HepG2 (cell line): Measurements from ENCODE around the gene TMIGD2. TPM values are rescaled to one million over a fixed set of nuclear protein-coding genes. Genes with fewer than 3 reads are reported as not detected.

Source experiments
- ATAC-seq: fragments of 200-7000 bp; cut with Tn5 transposase; 3 replicates; pipeline ENCODE4 v1.9.1; 2020; ENCODE audit warnings: mild to moderate bottlenecking, moderate library complexity
- BruUV-seq: library from RNA; stranded (reverse); fragments of 400-500 nt; replicated peaks from 2 replicates; lab custom pipeline; 2021; lab: Mats Ljungman, UMichigan
- CTCF ChIA-PET: fragments of 300-600 bp; formaldehyde crosslinking; extraction: SDS; loops from one replicate; lab custom pipeline; 2021; ENCODE audit warnings: low total read pairs, inconsistent platforms, low intra/inter-chr PET ratio; lab: Yijun Ruan, JAX
- POLR2A ChIA-PET: fragments of 350-600 bp; sonication (Branson Sonifier 250); formaldehyde crosslinking; loops from one replicate; lab custom pipeline; 2020; ENCODE audit warnings: antibody characterized with exemption, inconsistent platforms; lab: Yijun Ruan, JAX
- DNase-seq: peaks from one replicate; pipeline ENCODE4 v3.0.0-alpha.2; 2015; ENCODE audit warnings: low spot score
- FAIRE-seq: peaks from 3 replicates; lab custom pipeline; 2011; peaks lifted over from hg19 to GRCh38; lab: Jason Lieb, UNC
- H2AFZ ChIP-seq: one replicate; pipeline ENCODE4 v1.6.1; 2011; ENCODE audit warnings: low read length, inconsistent platforms
- H3K27ac ChIP-seq: fragments of 300-600 bp; 3 replicates; pipeline ENCODE4 v1.8.0; 2011; ENCODE audit warnings: mixed run types, mild to moderate bottlenecking, mixed read lengths, low read length, inconsistent platforms; ENCODE audit not compliant: insufficient read depth; ENCODE audit errors: extremely low read length
- H3K27me3 ChIP-seq, 2 experiments: fragments of 200-600 bp in 1 of 2; 2 replicates in 1 of 2; 3 replicates in 1 of 2; pipeline versions ENCODE4 v1.6.0 to v1.8.0; 2011; ENCODE audit warnings: low read length in 2 of 2, mild to moderate bottlenecking in 2 of 2, moderate library complexity in 2 of 2, inconsistent platforms in 1 of 2; ENCODE audit not compliant: insufficient read depth in 2 of 2, control insufficient read depth in 1 of 2
- H3K36me3 ChIP-seq, 2 experiments: fragments of 200-600 bp in 1 of 2; replicated peaks in 1 of 2; 2 replicates in 1 of 2; 3 replicates in 1 of 2; pipeline versions ENCODE4 v1.5.1 to v1.8.0; 2011; ENCODE audit warnings: low read length in 2 of 2, inconsistent platforms in 1 of 2; ENCODE audit not compliant: insufficient read depth in 2 of 2, control insufficient read depth in 1 of 2
- H3K4me1 ChIP-seq: 2 replicates; pipeline ENCODE4 v1.5.1; 2012; ENCODE audit warnings: low read length, inconsistent platforms; ENCODE audit not compliant: insufficient read depth
- H3K4me2 ChIP-seq: 2 replicates; pipeline ENCODE4 v1.6.0; 2011; ENCODE audit warnings: low read depth, low read length, inconsistent platforms
- H3K4me3 ChIP-seq, 3 experiments: fragments of 200-600 bp in 1 of 3; sonication (generic), shearing (Covaris generic) in 1 of 3; replicated peaks in 1 of 3; 2 replicates each; pipeline ENCODE4 v1.5.1; 2011 to 2016; ENCODE audit warnings: low read length in 3 of 3, inconsistent platforms in 2 of 3, low read depth in 2 of 3, mild to moderate bottlenecking in 2 of 3, control low read depth in 1 of 3, mixed read lengths in 1 of 3; ENCODE audit not compliant: insufficient read depth in 1 of 3
- H3K79me2 ChIP-seq: one replicate; pipeline ENCODE4 v1.6.1; 2011; ENCODE audit warnings: low read length, inconsistent platforms; ENCODE audit not compliant: insufficient read depth
- H3K9ac ChIP-seq: 2 replicates; pipeline ENCODE4 v1.6.0; 2011; ENCODE audit warnings: mild to moderate bottlenecking, low read depth, low read length, inconsistent platforms; ENCODE audit not compliant: insufficient read depth
- H3K9me3 ChIP-seq: 2 replicates; pipeline ENCODE4 v1.5.1; 2012; ENCODE audit warnings: mild to moderate bottlenecking, low read length
- H4K20me1 ChIP-seq: 2 replicates; pipeline ENCODE4 v1.6.0; 2011; ENCODE audit warnings: inconsistent platforms, mild to moderate bottlenecking, low read length, moderate library complexity; ENCODE audit not compliant: insufficient read depth
- AFF4 ChIP-seq: sonication (generic); formaldehyde crosslinking; IDR thresholded peaks from 2 replicates; pipeline ENCODE4 v1.4.0; 2020; ENCODE audit warnings: missing genetic modification reagents
- ATM ChIP-seq: fragments of 450-650 bp; IDR thresholded peaks from 2 replicates; pipeline ENCODE4 v1.7.1; 2017; ENCODE audit warnings: mild to moderate bottlenecking, borderline replicate concordance
- CREBL2 ChIP-seq: sonication (generic); formaldehyde crosslinking; IDR thresholded peaks from 2 replicates; pipeline ENCODE4 v1.8.1; 2023; ENCODE audit warnings: missing genetic modification reagents, mild to moderate bottlenecking, borderline replicate concordance
- DBP ChIP-seq: sonication (generic); formaldehyde crosslinking; IDR thresholded peaks from 2 replicates; pipeline ENCODE4 v1.4.0; 2020; ENCODE audit warnings: missing genetic modification reagents; ENCODE audit errors: not compliant biosample characterization
- KLF15 ChIP-seq: sonication (generic); formaldehyde crosslinking; IDR thresholded peaks from 2 replicates; pipeline ENCODE4 v1.8.1; 2023; ENCODE audit warnings: borderline replicate concordance, mild to moderate bottlenecking, inconsistent platforms, missing genetic modification reagents, mixed read lengths
- MIER3 ChIP-seq: IDR thresholded peaks from 2 replicates; pipeline ENCODE4 v1.6.1; 2016; ENCODE audit warnings: missing compliant biosample characterization, borderline replicate concordance
- NFYC ChIP-seq: IDR thresholded peaks from 2 replicates; pipeline ENCODE4 v1.6.1; 2016; ENCODE audit warnings: missing genetic modification reagents, missing compliant biosample characterization
- NR2F1 ChIP-seq, 2 experiments: fragments of 450-650 bp in 1 of 2; formaldehyde crosslinking in 1 of 2; IDR thresholded peaks; 2 replicates each; pipeline versions ENCODE4 v1.5.0 to v1.6.1; 2016 to 2020; ENCODE audit warnings: mild to moderate bottlenecking in 1 of 2, missing compliant biosample characterization in 1 of 2, missing genetic modification reagents in 1 of 2, moderate library complexity in 1 of 2
- PCBP1 ChIP-seq: fragments of 200-400 bp; formaldehyde crosslinking; IDR thresholded peaks from 2 replicates; pipeline ENCODE4 v1.6.1; 2017; ENCODE audit warnings: mild to moderate bottlenecking, low read depth, low read length, borderline replicate concordance
- SALL2 ChIP-seq: sonication (generic); formaldehyde crosslinking; IDR thresholded peaks from 2 replicates; pipeline ENCODE4 v1.8.1; 2023; ENCODE audit warnings: mild to moderate bottlenecking, missing genetic modification reagents, inconsistent platforms
- SCMH1 ChIP-seq: sonication (generic); formaldehyde crosslinking; IDR thresholded peaks from 2 replicates; pipeline ENCODE4 v1.9.0; 2021; ENCODE audit warnings: missing genetic modification reagents, mild to moderate bottlenecking, borderline replicate concordance
- UBTF ChIP-seq: sonication (generic); formaldehyde crosslinking; IDR thresholded peaks from 2 replicates; pipeline ENCODE4 v1.4.0; 2020; ENCODE audit warnings: mild to moderate bottlenecking, missing genetic modification reagents
- WIZ ChIP-seq: sonication (generic); formaldehyde crosslinking; IDR thresholded peaks from 2 replicates; pipeline ENCODE4 v1.5.1; 2020; ENCODE audit warnings: mild to moderate bottlenecking, missing genetic modification reagents
- ZBTB21 ChIP-seq: sonication (generic); formaldehyde crosslinking; IDR thresholded peaks from 2 replicates; pipeline ENCODE4 v1.4.0; 2020; ENCODE audit warnings: missing genetic modification reagents
- ZMYM3 ChIP-seq: sonication (generic); formaldehyde crosslinking; IDR thresholded peaks from 2 replicates; pipeline ENCODE4 v1.5.1; 2020; ENCODE audit warnings: mild to moderate bottlenecking, missing genetic modification reagents
- ZNF225 ChIP-seq: sonication (generic); formaldehyde crosslinking; IDR thresholded peaks from 2 replicates; pipeline ENCODE4 v1.4.0; 2020; ENCODE audit warnings: mild to moderate bottlenecking, missing genetic modification reagents
- ZNF691 ChIP-seq: sonication (generic); formaldehyde crosslinking; IDR thresholded peaks from 2 replicates; pipeline ENCODE4 v1.4.0; 2020; ENCODE audit warnings: missing genetic modification reagents, low read depth, mild to moderate bottlenecking, borderline replicate concordance
- WGBS: methylation state at CpG from one replicate; pipeline ENCODE4 v1.1.6; 2017; ENCODE audit warnings: low lambda C conversion rate; 5-methylcytosine and 5-hydroxymethylcytosine counted together
- in situ Hi-C: cut with HindIII; loops from 2 replicates; pipeline ENCODE4 v1.10.0; 2017; ENCODE audit warnings: low pct_unique_long_range_greater_than_20kb; ENCODE audit not compliant: extremely low pct_ligation_motif_present
- intact Hi-C: fragments of 100-400 bp; cut with micrococcal nuclease; formaldehyde crosslinking; loops from one replicate; pipeline ENCODE4 v1.10.0; 2022; ENCODE audit not compliant: unreplicated experiment
- polyA plus RNA-seq, 8 experiments: library from polyadenylated mRNA; depleted of rRNA in 3 of 8; stranded (reverse) in 7 of 8; unstranded in 1 of 8; fragments of >200 nt; fragmentation: Illumina TruSeq in 4 of 8; extraction: Trizol in 4 of 8; gene quantifications; 2 replicates each; pipeline versions ENCODE4 v1.2.1 to v1.2.3, GENCODE V29; 2011 to 2016; ENCODE audit warnings: low read depth in 4 of 8, missing spikeins in 1 of 8, mixed read lengths in 1 of 8; ENCODE audit not compliant: insufficient read depth in 1 of 8
- total RNA-seq, 5 experiments: library from RNA; depleted of rRNA; stranded (reverse); fragments of >200 nt; fragmentation: Illumina TruSeq; extraction: Trizol; gene quantifications; 2 replicates each; pipeline ENCODE4 v1.2.3, GENCODE V29; 2016; ENCODE audit warnings: low read depth in 1 of 5

TMIGD2 gene
- total and polyA plus RNA-seq, 2 of the 13 experiments (the other 11 are each of a cell fraction or from before 2014, with no cell fraction given) = 0.11 to 1.0 TPM

- Histone ChIP-seq H3K4me3 (no peak overlapping the region), H3K9me3 (no peaks in the 10 kb centered on the region), H3K79me2 (peaks cover 3% of the 10 kb centered on the region), H3K27ac (no peak overlapping the region), H3K36me3 (0 out of 5 replicates have a peak, but pooled peaks cover 0 to 2% of the 10 kb centered on the region in 2 experiments), H3K4me2 (no peak overlapping the region), H3K9ac (no peak overlapping the region), H4K20me1 (no peaks in the 10 kb centered on the region), H3K27me3 (no peaks in the 10 kb centered on the region; a peak in 1 of 5 replicates), H2AFZ (no peak overlapping the region), H3K4me1 (peaks cover 20% of the 10 kb centered on the region)
- CTCF ChIA-PET = no interaction called here
- WGBS = 95% methylated on average over 6 of the region's 6 CpGs
- BruUV-seq = no TSS peak
- POLR2A ChIA-PET = interaction anchor here (1.5 kb wide), 1 partner anchor 37 kb away, joined by 4 read pairs; no protein-coding TSS in a partner anchor
- TF ChIP-seq NR2F1 (CRISPR knock-in tag; IDR thresholded peaks at IDR 0.05) = no peak
- TF ChIP-seq AFF4 (CRISPR knock-in tag) = no peak
- no peak for TF ChIP-seq CREBL2 (CRISPR knock-in tag)
- no peak for TF ChIP-seq ZNF225 (CRISPR knock-in tag)
- no peak for TF ChIP-seq NFYC
- TF ChIP-seq SALL2 (CRISPR knock-in tag) = no peak
- no peak for TF ChIP-seq KLF15
- no peak for TF ChIP-seq SCMH1 (CRISPR knock-in tag)
- TF ChIP-seq ZBTB21 = no peak
- TF ChIP-seq ATM = no peak
- TF ChIP-seq WIZ (CRISPR knock-in tag) = no peak
- no peak for TF ChIP-seq UBTF (CRISPR knock-in tag)
- TF ChIP-seq ZNF691 = no peak
- no peak for TF ChIP-seq DBP (CRISPR knock-in tag)
- TF ChIP-seq ZMYM3 (CRISPR knock-in tag) = no peak
- TF ChIP-seq MIER3 (CRISPR knock-in tag) = no peak
- no peak for TF ChIP-seq PCBP1
- in situ Hi-C loops (no loop called here), intact Hi-C loops (no loop called here)
- FAIRE-seq = no peak
- no peak for DNase-seq
- ATAC-seq = no peak
These were observed 45.3 kb upstream of the TMIGD2 start for GRCh38 chr19:4347521-4347920.
